Activated naive CD4-positive, alpha-beta T cell treated with Interleukin-2 at 50 U/mL for 16 hours (primary cell): ENCODE data around the gene WNT9B.

Experiments
- DNase-seq: peaks from one replicate; pipeline ENCODE4 v3.0.0-alpha.2; 2020

WNT9B gene

GRCh38 chr17:46885415-46886309 lies 34.3 kb downstream of the WNT9B start:
- no peak for DNase-seq

GRCh38 chr17:46886310-46886663 lies 34.9 kb downstream of the WNT9B start:
- no peak for DNase-seq

DNA sequence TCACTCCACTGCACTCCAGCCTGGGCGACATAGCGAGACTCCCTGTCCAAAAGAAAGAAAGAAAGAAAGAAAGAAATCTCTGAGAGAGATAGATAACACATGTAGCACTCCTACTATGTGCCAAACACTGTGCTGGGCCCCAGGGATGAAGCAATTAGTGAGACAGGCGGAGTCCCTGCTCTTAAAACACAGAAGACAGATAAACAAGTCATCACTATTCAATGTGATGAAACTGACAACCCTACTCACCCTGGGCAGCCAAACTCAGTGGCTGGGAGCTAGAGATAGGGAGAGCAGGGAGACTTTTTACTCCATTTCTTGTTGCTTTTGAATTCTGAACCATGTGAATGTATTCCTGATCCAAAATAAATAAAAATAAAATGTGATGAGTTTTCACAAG lies 36.3 kb downstream of the WNT9B start:
- DNase-seq: no peak

DNA sequence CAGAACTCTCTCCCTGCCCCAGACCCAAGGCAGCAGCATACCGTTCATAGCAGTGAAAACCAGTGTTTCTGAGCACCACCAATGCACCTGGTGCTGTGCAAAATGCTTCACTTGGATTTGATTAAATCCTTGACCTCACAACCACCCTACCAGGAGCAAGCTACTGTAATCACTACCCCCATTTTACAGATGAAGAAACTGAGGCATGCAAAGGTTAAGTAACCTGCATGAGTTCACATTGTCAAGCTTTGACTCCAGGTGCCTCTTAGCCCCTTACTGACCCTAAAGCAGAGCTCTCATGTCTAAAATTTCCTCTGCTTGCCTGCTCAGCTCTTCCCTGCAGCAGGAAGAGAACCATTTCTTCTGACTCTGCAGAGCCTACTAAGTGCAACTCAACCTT lies 37.3 kb downstream of the WNT9B start:
- no peak for DNase-seq

- no peak for DNase-seq
These were observed 38.1 kb downstream of the WNT9B start for GRCh38 chr17:46889519-46889918.

GRCh38 chr17:46889992-46890564 lies 38.7 kb downstream of the WNT9B start:
- no peak for DNase-seq

- DNase-seq: no peak
These were observed 39.3 kb downstream of the WNT9B start for GRCh38 chr17:46890638-46891037.

- no peak for DNase-seq
These were observed 40.9 kb downstream of the WNT9B start for GRCh38 chr17:46892192-46892703.

DNA sequence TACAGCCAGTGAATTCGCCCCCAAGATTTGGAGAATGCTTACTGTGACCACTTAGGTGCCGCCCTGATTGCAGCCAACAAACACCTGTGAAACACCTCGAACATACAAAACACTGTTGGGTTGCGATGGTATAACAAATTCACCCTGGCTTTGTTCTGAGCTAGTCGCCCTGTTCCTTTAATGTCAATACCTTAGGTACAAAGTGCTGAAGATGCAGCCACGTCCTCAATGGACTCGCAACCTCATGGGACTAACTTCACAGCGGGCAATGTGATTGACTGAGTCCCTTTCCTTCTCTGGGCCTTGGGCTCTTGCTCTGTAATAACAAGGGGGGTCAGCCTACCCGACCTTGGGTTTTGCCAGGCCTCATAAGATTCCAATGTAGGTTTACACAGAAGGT lies 42.6 kb downstream of the WNT9B start:
- no peak for DNase-seq

- no peak for DNase-seq
These were observed 43.2 kb downstream of the WNT9B start for GRCh38 chr17:46894476-46895151.

- DNase-seq: no peak
These were observed 43.8 kb downstream of the WNT9B start for GRCh38 chr17:46895171-46895570.

DNA sequence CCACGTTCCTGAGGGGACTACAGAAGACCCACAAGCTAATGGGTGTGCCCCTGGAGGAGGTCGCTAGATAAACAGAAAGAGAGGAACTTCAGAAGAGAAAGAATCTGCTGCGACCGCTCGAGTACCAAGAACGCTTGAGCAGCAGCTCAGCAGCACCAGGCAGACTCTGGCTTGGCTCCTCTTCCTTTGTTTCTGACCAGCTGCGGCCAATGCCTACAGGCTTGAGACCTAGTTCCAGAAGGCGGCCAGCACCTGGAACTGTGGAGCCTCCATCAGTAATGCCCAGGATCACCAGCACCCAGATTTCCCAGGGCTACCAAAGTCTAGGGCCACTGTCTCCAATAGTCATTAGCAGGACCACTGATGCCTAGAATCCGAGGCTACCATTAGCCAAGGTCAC lies 45.6 kb downstream of the WNT9B start:
- no peak for DNase-seq

GRCh38 chr17:46898364-46898763 lies 47.0 kb downstream of the WNT9B start:
- DNase-seq: no peak

GRCh38 chr17:46898860-46899259 lies 47.5 kb downstream of the WNT9B start:
- DNase-seq: no peak

DNA sequence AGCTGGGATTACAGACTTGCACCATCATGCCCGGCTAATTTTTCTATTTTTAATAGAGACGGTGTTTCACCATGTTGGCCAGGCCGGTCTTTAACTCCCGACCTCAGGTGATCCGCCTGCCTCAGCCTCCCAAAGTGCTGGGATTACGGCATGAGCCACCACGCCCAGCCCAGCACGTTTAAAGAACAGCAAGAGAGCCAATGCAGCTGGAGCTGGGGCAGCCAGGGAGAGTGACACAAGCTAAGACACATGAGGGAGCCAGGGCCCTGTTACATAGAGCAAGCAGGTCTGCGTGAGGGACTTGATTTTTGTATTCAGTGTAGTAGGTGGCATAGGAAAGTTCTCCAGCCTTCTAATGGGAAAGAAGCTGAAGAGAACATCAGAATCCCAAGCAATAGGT lies 49.9 kb downstream of the WNT9B start:
- DNase-seq: no peak

DNA sequence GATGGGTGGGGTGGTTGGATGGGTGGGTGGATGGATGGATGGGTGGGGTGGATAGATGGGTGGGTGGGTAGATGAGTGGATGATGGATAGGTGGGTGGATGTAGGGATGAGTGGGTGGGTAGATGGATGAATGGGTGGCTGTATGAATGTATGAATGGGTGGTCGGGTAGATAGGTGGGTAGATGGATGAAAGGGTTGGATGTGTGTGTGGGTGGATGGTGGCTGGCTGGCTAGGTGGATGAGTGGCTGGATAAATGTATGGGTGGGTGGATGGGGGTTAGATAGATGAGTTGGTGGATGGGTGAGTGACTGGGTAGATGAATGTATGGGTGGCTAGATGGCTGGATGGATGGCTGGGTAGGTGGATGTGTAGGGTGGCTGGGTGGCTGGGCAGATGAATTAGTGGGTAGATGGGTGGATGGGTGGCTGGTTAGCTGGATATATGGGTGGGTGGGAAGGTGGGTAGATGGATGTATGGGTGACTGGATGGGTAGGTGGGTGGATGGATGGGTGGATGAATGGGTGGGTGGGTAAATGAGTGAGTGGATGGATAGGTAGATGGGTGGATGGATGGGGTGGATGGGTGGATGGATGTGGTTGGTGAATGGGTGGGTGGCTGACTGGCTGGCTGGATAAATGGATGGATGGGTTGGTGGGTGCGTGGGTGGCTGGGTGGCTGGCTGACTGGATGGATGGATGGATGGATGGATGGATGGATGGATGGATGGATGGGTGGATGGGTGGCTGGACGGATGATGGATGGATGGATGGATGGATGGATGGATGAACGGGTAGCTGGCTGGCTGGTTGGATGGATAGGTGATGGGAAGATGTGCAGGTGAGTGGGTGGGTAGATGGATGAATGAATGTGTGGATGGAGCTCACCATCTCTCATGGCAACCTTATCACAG lies 52.6 kb downstream of the WNT9B start:
- no peak for DNase-seq

DNA sequence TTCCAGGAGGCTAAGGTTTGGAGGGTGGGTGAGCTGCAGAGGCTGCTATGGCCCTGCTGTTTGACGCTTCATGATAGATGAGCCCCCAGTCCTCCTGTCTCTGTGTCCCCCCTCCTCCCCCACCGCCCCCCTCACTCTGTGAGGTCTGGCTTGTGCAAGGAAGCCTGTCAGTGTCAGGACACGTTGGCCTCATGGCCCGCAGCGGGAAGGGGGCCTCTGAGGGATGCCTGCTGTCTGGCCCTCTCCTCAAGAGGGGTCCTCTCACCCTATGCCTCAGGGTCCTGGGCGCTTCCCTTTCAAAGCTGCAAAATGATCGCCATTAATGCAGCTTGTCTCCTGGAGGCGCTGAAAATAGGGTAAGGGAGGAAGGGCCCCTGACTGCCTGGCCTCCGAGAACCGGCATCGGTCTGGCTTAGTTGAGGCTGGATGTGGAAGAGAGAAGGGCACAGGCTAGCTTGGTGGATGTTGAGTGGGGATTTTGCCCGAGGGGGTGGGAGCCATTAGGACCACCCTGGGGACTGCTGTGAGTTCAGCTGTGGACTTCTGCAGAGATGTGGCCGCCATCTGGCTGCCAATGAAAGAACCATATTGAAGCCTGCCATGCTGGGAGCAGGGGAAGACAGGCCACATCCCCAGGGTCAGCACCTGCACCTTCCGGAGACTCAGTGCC lies 56.8 kb downstream of the WNT9B start:
- DNase-seq: no peak

- no peak for DNase-seq
These were observed 59.0 kb downstream of the WNT9B start for GRCh38 chr17:46910179-46910927.

- no peak for DNase-seq
These were observed 59.9 kb downstream of the WNT9B start for GRCh38 chr17:46911311-46911710.

- DNase-seq: no peak
These were observed 64.2 kb downstream of the WNT9B start for GRCh38 chr17:46915596-46915995.

DNA sequence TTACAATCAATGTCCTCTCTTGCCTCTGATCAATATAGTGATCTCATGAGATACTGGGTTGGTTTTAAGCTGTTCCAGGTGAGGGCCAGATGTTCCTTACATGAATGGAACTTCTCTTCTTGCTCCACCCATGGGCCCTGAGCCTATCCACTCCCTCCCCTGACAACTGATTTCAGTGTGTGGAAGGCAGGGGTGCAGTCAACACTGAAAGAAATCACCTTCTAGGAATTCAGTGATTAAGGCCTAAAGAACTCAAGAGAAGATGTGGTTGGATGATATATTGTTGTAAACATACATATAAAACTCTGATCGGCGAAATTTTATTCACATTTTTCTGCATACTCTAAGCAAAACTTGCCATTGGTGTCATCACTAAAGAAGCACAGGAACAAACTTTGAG lies 64.8 kb downstream of the WNT9B start:
- no peak for DNase-seq

DNA sequence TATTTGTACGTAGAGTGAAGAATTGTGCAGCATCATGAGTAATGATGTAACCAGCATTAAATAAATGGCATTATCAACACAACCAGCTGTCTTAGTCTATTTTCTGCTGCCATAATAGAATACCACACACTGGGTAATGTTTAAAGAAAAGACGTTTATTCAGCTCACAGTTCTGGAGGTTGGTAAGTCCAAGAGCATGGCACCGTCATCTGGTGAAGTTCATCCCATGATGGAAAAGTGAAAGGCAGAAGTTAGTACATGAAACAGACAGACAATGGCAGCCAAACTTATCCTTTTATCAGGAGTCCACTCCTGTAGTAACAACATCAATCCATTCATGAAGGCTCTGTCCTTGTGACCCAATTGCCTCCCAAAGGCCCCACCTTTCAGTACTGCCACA lies 65.2 kb downstream of the WNT9B start:
- no peak for DNase-seq
